ENCODE results near the gene PRKCZ.

Gene PRKCZ

DNA sequence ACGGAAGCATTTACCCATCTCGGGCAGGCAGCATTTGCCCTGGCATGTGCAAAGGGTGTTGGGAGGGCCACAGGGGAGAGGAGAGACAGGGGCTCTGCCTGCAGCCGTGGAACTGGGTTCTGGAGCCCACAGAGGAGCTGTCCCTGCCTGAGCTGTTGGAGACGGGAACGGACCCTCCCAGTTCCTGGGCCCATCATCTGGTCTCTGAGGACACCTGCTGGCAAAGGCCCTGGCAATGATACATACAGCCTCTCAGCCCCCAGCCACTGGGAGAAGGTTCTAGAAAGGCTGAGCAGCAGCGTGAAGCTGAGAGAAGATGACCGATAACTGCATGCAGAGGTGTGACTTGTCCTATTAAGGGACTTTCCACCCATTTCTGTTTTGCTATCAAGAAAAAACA is 113.0 kb downstream of the PRKCZ start:
- DNase-seq = no peak

DNA sequence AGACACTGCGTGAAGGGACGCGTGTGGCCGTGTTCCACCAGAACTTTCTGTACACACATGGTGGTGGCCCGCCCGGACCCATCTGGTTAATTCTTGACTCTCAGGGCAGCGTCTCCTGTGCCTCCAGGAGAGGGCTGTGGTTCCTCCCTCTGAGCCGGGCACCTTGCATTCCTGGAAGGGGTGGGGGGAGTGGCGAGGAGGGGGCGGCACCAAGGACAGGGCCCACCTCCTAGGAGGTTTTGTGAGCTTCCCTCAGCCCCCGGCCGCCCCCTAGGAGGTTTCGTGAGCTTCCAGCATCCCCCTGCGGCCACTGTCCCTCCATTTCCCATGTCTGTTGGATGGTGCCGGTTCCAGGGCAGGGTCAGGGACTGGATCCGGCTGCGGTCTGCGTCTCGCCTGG is 115.4 kb downstream of the PRKCZ start:
- no peak for DNase-seq

DNA sequence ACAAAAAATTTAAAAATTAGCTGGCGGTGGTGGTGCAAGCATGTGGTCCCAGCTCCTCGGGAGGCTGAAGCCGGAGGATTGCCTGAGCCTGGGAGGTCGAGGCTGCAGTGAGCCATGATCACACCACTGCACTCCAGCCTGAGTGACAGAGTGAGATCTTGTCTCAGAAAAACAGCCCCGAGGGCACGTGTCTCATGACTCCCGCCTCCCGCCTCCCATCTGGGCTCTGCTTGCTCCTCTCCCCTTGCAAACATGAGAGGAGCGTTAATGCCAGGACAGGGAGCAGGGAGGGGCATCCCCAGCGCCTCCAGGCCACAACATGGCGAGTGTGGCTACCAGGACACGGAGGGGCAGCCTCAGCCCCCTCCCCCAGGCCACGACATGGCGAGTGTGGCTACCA is 116.0 kb downstream of the PRKCZ start:
- DNase-seq = no peak

GRCh38 chr1:2166695-2167094 is 116.5 kb downstream of the PRKCZ start:
- no peak for DNase-seq

DNA sequence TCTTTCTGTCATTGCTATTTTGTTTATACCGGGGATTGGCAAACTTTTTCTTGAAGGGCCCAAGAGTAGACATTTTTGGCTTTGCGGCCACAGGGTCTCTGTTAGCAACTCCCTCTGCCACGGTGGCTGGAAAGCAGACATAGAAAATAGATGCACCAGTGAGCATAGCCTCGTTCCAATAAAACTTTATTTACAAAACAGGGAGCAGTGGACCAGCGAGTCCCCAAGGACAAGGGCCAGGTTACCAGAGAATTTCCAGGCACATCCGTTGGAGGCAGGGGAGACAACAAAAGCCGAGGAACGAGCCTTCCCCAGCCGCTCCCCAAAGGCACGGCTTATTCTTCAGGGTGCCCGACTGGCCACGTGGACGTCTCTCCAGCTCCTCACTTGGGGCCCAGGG is 117.9 kb downstream of the PRKCZ start:
- DNase-seq = no peak

DNA sequence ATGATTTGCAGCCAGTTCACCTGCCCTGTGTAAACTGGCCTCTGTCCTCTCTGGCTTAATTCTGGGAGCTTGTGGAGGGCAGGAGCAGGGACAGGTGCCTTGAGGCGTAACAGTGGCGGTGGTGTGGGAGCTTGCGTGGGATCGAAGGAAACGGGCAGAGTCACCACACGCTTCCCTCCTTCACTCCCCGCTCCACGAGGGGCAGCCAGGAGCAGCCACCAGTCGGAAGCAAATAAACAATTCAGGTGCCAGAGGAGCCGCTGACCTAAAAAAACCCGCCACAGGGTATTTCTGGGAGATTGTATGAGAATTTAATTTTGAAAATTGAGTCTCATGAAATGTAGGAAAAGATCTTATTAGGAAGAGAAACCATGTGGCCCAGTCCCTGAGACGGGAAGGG is 118.3 kb downstream of the PRKCZ start:
- no peak for DNase-seq

DNA sequence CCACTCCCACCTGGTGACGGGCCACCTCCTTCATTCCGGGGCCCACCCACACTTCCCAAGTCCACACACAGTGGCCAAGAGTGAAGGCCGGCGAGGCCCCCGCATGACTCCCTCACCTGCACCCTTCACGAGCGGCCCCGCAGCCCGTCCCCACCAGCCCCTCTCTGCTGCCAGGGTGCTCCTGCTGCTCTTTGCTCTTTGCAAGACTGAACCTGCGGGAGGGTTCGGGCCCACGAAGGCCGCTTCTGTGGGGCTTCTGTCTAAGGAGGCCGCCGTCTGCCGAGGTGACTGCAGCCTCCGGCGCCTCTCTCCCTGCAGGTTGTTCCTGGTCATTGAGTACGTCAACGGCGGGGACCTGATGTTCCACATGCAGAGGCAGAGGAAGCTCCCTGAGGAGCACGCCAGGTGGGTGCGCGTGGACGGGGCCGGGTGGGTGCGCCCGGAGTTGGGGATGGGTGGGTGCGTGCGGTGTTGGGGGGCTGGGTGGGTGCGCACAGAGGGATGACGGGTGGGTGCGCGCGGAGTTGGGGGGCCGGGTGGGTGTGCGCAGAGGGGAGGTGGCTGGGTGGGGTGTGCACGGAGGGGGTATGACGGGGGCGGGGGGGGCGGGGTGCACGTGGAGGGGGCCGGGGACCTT is 119.1 kb downstream of the PRKCZ start:
- no peak for DNase-seq

- no peak for DNase-seq
Observed at GRCh38 chr1:2170211-2170610, 120.0 kb downstream of the PRKCZ start.

- no peak for DNase-seq
Observed at GRCh38 chr1:2172012-2172411, 121.8 kb downstream of the PRKCZ start.

- no peak for DNase-seq
Observed at GRCh38 chr1:2172551-2173146, 122.4 kb downstream of the PRKCZ start.

GRCh38 chr1:2173546-2174347 is 123.5 kb downstream of the PRKCZ start:
- DNase-seq = no peak

- peak; percentile 60 for DNase-seq
Observed at GRCh38 chr1:2174348-2175054, 124.3 kb downstream of the PRKCZ start.

GRCh38 chr1:2175055-2175414 is 124.8 kb downstream of the PRKCZ start:
- no peak for DNase-seq

- DNase-seq = no peak
Observed at GRCh38 chr1:2175681-2176454, 125.7 kb downstream of the PRKCZ start.

DNA sequence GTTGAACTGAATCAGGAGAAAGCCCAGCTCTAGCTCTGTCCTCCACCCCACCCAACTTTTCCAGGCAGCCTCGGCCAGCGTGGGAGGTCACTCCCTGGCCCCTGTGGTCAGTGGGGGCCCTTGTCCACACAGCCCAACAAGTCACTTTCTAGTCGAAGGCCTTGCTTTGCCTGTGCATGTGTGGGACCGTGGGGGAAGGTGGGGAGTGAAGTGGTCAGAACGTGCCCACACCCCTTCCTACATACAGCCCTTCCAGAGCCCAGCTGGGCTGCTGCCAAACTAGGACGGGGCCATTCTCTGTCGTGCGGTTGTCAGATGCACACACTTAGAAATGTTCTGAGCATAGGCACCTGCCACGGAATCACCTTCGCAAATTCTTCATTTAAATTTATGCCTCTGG is 126.4 kb downstream of the PRKCZ start:
- DNase-seq = no peak

GRCh38 chr1:2177541-2177940 is 127.3 kb downstream of the PRKCZ start:
- DNase-seq = no peak

- no peak for DNase-seq
Observed at GRCh38 chr1:2177946-2178538, 127.8 kb downstream of the PRKCZ start.

DNA sequence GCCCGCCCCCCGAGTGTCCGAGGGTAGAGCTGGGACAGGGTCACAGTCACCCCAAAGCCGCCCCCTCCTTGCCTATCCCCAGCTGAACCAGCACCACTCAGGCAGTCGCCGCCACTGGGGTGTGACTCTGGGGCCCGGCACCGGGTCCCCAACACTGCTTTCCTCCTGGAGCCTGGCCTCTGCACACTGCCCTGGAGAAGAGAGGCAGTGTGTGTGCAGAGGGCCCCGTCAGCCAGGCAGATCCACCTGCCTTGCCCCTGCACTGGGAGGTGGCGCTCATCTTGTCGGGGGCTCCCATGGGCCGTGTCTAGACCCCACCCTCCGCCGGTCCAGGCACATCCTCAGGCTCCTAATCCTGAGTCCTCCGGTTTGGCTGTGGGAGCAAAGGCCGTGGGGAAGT is 128.7 kb downstream of the PRKCZ start:
- no peak for DNase-seq

- DNase-seq = no peak
Observed at GRCh38 chr1:2179283-2180013, 129.2 kb downstream of the PRKCZ start.

DNA sequence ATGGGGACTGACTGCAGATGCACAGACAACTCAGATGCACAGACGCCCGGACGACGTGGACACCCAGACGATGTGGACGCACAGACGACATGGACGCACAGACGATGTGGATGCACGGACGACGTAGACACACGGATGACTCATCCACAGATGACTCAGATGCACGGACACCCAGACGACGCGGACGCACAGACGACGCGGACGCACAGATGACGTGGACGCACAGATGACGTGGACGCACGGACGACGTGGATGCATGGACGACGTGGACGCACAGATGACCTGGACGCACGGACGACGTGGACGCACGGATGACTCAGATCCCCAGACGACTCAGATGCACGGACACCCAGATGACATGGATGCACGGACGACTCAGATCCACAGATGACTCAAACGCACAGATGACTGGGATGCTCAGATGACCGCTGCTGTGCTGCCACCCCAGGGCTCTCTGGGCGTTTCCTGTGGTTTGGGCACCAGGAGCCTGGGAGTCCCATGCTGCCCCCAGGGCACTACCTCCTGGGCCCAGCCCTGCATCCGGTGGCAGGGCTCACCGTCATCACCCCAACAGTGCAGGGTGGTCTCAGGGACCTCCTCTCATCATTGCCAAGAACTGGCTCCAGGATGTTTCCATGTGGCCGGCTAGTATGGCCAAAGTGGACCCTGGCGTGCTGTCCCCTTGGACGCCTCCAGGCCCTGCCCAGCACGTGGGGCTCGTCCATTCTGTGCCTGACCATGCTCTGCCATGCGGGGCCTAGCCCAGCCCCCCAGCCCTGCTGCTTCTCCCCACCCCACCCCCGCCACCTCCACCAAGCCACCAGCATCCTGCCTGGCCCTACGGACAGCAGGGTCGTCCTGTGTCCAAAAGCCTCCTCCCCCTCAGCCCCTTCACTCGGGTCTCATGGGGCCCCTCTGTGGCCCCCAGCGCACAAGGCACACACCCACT is 130.4 kb downstream of the PRKCZ start:
- no peak for DNase-seq

GRCh38 chr1:2181271-2181670 is 131.1 kb downstream of the PRKCZ start:
- DNase-seq = no peak

All from activated CD4-positive, alpha-beta T cell treated with anti-CD3 and anti-CD28 coated beads for 48 hours (primary cell).